Trophoblast cell (in vitro differentiated cells and primary cell): Measurements from ENCODE around the gene NOD1.

Experiments used
- DNase-seq, 2 donors: peaks; one replicate each; pipeline ENCODE4 v3.0.0-alpha.2; 2016
- H2AFZ ChIP-seq: 2 replicates; pipeline ENCODE4 v1.6.1; 2013; ENCODE audit warnings: low read length, moderate library complexity, mild to moderate bottlenecking; ENCODE audit not compliant: insufficient read depth, poor library complexity
- H2AK5ac ChIP-seq: 2 replicates; pipeline ENCODE4 v1.6.1; 2013; ENCODE audit warnings: mild to moderate bottlenecking, low read length
- H2BK120ac ChIP-seq: 2 replicates; pipeline ENCODE4 v1.6.1; 2013; ENCODE audit warnings: low read length, mild to moderate bottlenecking, moderate library complexity; ENCODE audit not compliant: insufficient read depth, poor library complexity
- H2BK12ac ChIP-seq: 2 replicates; pipeline ENCODE4 v1.6.1; 2013; ENCODE audit warnings: mild to moderate bottlenecking, low read length, moderate library complexity
- H2BK5ac ChIP-seq: 2 replicates; pipeline ENCODE4 v1.6.1; 2013; ENCODE audit warnings: low read length, low read depth, moderate library complexity, mild to moderate bottlenecking; ENCODE audit not compliant: poor library complexity
- H3K14ac ChIP-seq: 2 replicates; pipeline ENCODE4 v1.6.1; 2013; ENCODE audit warnings: mild to moderate bottlenecking, low read length
- H3K18ac ChIP-seq: 2 replicates; pipeline ENCODE4 v1.6.1; 2013; ENCODE audit warnings: mild to moderate bottlenecking, low read length
- H3K23ac ChIP-seq: 2 replicates; pipeline ENCODE4 v1.6.1; 2013; ENCODE audit warnings: low read length
- H3K27ac ChIP-seq: 2 replicates; pipeline ENCODE4 v1.5.1; 2013; ENCODE audit warnings: low read depth, mild to moderate bottlenecking, inconsistent platforms, low read length, moderate library complexity
- H3K27me3 ChIP-seq: 2 replicates; pipeline ENCODE4 v1.6.1; 2013; ENCODE audit warnings: inconsistent platforms, mild to moderate bottlenecking, low read length, moderate library complexity; ENCODE audit not compliant: insufficient read depth
- H3K36me3 ChIP-seq, 2 experiments: 1 replicate in 1 of 2; 2 replicates in 1 of 2; pipeline ENCODE4 v1.6.1; 2013; ENCODE audit warnings: low read length in 2 of 2, mild to moderate bottlenecking in 2 of 2, moderate library complexity in 1 of 2; ENCODE audit not compliant: insufficient read depth in 2 of 2, control insufficient read depth in 1 of 2
- H3K4ac ChIP-seq: 2 replicates; pipeline ENCODE4 v1.6.1; 2013; ENCODE audit warnings: low read depth, mild to moderate bottlenecking, low read length, moderate library complexity
- H3K4me1 ChIP-seq, 2 experiments: 1 replicate in 1 of 2; 2 replicates in 1 of 2; pipeline ENCODE4 v1.6.1; 2013; ENCODE audit warnings: low read length in 2 of 2, mild to moderate bottlenecking in 2 of 2, moderate library complexity in 1 of 2; ENCODE audit not compliant: insufficient read depth in 2 of 2, control insufficient read depth in 1 of 2
- H3K4me2 ChIP-seq: 2 replicates; pipeline ENCODE4 v1.6.1; 2013; ENCODE audit warnings: inconsistent platforms, mild to moderate bottlenecking, low read length, moderate library complexity
- H3K4me3 ChIP-seq: 2 replicates; pipeline ENCODE4 v1.5.1; 2013; ENCODE audit warnings: mild to moderate bottlenecking, low read depth, low read length, inconsistent platforms
- H3K79me1 ChIP-seq: one replicate; pipeline ENCODE4 v1.6.1; 2013; ENCODE audit warnings: low read length
- H3K79me2 ChIP-seq: 2 replicates; pipeline ENCODE4 v1.6.1; 2013; ENCODE audit warnings: low read length, mild to moderate bottlenecking; ENCODE audit not compliant: control insufficient read depth, insufficient read depth, poor library complexity
- H3K9ac ChIP-seq: 2 replicates; pipeline ENCODE4 v1.6.1; 2013; ENCODE audit warnings: mild to moderate bottlenecking, low read length
- H3K9me3 ChIP-seq: 2 replicates; pipeline ENCODE4 v1.6.1; 2013; ENCODE audit warnings: low read depth, mild to moderate bottlenecking, control low read depth, inconsistent platforms, low read length; ENCODE audit not compliant: insufficient read depth
- H4K12ac ChIP-seq: 2 replicates; pipeline ENCODE4 v1.6.1; 2013; ENCODE audit warnings: low read depth, mild to moderate bottlenecking, low read length, moderate library complexity
- H4K8ac ChIP-seq: 2 replicates; pipeline ENCODE4 v1.6.1; 2013; ENCODE audit warnings: low read depth, mild to moderate bottlenecking, low read length, moderate library complexity
- H4K91ac ChIP-seq: one replicate; pipeline ENCODE4 v1.6.1; 2013; ENCODE audit warnings: low read depth, mild to moderate bottlenecking, low read length, moderate library complexity
- WGBS: extraction: QIAGEN DNeasy Blood & Tissue Kit; methylation state at CpG from one replicate; pipeline ENCODE4 v1.1.7; 2013; ENCODE audit warnings: missing lambda C conversion rate; ENCODE audit not compliant: insufficient read length, insufficient coverage; ENCODE audit errors: extremely low coverage; 5-methylcytosine and 5-hydroxymethylcytosine counted together

Gene NOD1

DNA sequence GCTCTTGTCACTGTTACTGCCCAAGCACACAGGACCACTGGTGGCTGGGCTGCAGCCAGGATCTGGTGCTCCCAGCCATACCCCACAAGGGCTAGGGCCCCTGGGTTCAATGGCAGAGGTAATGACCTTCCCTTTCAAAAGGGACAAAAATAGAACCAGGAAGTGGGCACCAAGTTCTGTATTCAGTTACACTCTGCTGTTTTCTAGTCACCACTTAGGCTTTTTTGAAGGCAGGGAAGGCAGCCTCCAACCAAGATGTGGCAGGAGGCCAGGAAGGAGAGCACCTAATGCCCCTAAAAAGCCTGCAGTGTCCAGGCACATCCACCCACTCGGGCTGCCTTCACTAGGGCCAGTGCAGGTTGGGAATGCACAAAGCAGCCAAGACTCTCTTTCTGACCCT lies 47.8 kb downstream of the NOD1 start:
- Histone ChIP-seq H2BK120ac (no peak overlapping the region), H3K4me3 (no peak overlapping the region), H3K18ac (no peak overlapping the region), H4K8ac (no peak overlapping the region), H3K4me1 (peaks cover 3 to 4% of the 10 kb centered on the region in 2 experiments), H2AFZ (no peak overlapping the region), H3K4me2 (no peak overlapping the region), H3K14ac (no peak overlapping the region), H3K4ac (no peak overlapping the region), H3K79me2 (no peaks in the 10 kb centered on the region), H2BK5ac (no peak overlapping the region), H2AK5ac (no peak overlapping the region), H4K91ac (no peak overlapping the region), H4K12ac (no peak overlapping the region), H3K9ac (no peak overlapping the region), H3K79me1 (no peaks in the 10 kb centered on the region), H3K27ac (no peak overlapping the region), H2BK12ac (no peak overlapping the region), H3K23ac (no peak overlapping the region), H3K36me3 (peaks cover 13 to 19% of the 10 kb centered on the region in 2 experiments), H3K9me3 (no peaks in the 10 kb centered on the region), H3K27me3 (no peaks in the 10 kb centered on the region)
- no peak for DNase-seq
- whole genome bisulfite sequencing: no CpG with 5 or more reads among the region's 1 CpG

GRCh38 chr7:30430276-30430675 lies 48.3 kb downstream of the NOD1 start:
- no peaks in the 10 kb centered on the region for H3K27me3 ChIP-seq
- WGBS: no CpG with 5 or more reads among the region's 7 CpGs
- H3K14ac ChIP-seq: no peak overlapping the region
- no peak overlapping the region for H4K91ac ChIP-seq
- no peak overlapping the region for H2AK5ac ChIP-seq
- peaks cover 3 to 4% of the 10 kb centered on the region in 2 experiments for H3K4me1 ChIP-seq
- no peak overlapping the region for H3K23ac ChIP-seq
- no peak overlapping the region for H4K8ac ChIP-seq
- H3K4me2 ChIP-seq: no peak overlapping the region
- H2BK12ac ChIP-seq: no peak overlapping the region
- H3K36me3 ChIP-seq: peaks cover 12 to 21% of the 10 kb centered on the region in 2 experiments
- no peak overlapping the region for H3K4ac ChIP-seq
- H2AFZ ChIP-seq: no peak overlapping the region
- no peak overlapping the region for H2BK5ac ChIP-seq
- no peak for DNase-seq
- H4K12ac ChIP-seq: no peak overlapping the region
- no peak overlapping the region for H3K9ac ChIP-seq
- no peaks in the 10 kb centered on the region for H3K9me3 ChIP-seq
- H2BK120ac ChIP-seq: no peak overlapping the region
- H3K4me3 ChIP-seq: no peak overlapping the region
- no peaks in the 10 kb centered on the region for H3K79me1 ChIP-seq
- no peak overlapping the region for H3K18ac ChIP-seq
- no peak overlapping the region for H3K27ac ChIP-seq
- no peaks in the 10 kb centered on the region for H3K79me2 ChIP-seq

DNA sequence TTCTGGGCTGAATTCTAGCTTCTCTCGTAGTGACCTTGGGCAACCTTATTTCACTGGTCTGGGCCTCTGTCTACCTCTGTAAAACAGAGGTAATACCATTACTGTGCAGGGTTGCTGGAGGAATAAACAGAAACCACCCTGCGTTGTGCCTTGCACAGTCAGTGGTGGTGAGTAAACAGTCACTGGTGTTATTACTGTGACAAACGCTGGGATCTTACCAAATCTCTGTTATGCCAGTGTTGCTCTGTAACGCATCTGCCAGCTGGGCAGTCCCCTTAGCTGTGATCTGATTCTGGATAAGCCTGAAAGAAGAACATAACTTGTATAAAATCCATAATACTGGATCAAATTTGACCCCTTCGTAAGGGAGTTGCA lies 49.4 kb downstream of the NOD1 start:
- H3K9ac ChIP-seq: no peak overlapping the region
- no peak overlapping the region for H3K14ac ChIP-seq
- no peak overlapping the region for H3K18ac ChIP-seq
- H4K12ac ChIP-seq: no peak overlapping the region
- peak overlapping the region; percentile 25 for H3K23ac ChIP-seq
- H3K27ac ChIP-seq: no peak overlapping the region
- no peak overlapping the region for H2AFZ ChIP-seq
- no peak overlapping the region for H4K8ac ChIP-seq
- DNase-seq: peak in 1 of 2 donors; percentile 13
- peaks cover 16 to 23% of the 10 kb centered on the region in 2 experiments for H3K36me3 ChIP-seq
- no peaks in the 10 kb centered on the region for H3K27me3 ChIP-seq
- H2BK12ac ChIP-seq: no peak overlapping the region
- H3K79me2 ChIP-seq: no peaks in the 10 kb centered on the region
- no peak overlapping the region for H2BK5ac ChIP-seq
- no peaks in the 10 kb centered on the region for H3K79me1 ChIP-seq
- peaks cover 3 to 4% of the 10 kb centered on the region in 2 experiments for H3K4me1 ChIP-seq
- no peak overlapping the region for H2BK120ac ChIP-seq
- H4K91ac ChIP-seq: no peak overlapping the region
- no peak overlapping the region for H2AK5ac ChIP-seq
- no peaks in the 10 kb centered on the region for H3K9me3 ChIP-seq
- H3K4me2 ChIP-seq: no peak overlapping the region
- no peak overlapping the region for H3K4me3 ChIP-seq
- no peak overlapping the region for H3K4ac ChIP-seq
- no CpG with 5 or more reads among the region's 5 CpGs for WGBS

DNA sequence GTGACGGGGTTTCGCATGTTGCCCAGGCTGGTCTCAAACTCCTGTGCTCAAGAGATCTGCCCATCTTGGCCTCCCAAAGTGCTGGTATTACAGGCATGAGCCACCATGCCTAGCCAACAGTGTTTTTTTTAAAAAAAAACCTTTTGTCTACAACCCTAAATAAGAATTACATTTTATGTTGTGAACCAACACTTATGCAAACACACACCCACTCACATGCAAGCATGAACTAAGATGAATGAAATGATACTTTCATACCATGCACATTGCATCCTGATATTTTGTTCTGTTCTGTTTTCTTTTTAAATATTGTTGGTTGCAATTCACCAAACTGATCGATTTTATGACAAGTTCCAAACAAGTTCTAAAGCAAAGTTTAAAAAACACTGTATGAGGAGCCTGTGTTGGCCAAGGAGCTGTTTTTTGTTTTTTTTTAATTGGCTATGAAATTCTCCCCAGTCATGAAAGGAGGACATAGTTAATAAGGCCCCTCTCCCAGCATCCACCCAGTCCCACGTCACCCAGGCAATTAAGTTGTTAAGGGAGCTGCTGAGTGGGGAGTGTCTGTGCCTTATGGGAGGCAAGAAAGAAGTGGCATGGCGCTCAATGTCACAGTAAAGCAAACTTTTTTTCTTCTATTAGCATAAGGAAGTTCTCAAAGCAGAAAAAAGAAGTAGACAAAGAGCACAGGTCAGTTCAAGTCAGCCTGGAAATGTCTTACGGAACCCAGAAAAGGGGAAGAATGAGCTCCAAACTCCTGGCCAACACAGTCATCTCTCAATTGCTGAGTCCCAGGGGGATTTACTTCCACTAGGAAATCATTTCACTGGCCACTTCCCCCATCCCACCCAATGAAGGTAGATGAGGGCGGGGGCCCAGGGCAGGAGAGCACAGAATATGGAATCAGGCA lies 50.1 kb downstream of the NOD1 start:
- no peak overlapping the region for H4K12ac ChIP-seq
- H3K9me3 ChIP-seq: peaks cover 1% of the 10 kb centered on the region
- no peak overlapping the region for H4K8ac ChIP-seq
- no peak overlapping the region for H3K9ac ChIP-seq
- H3K4me1 ChIP-seq: peaks cover 3 to 4% of the 10 kb centered on the region in 2 experiments
- H3K27ac ChIP-seq: no peak overlapping the region
- H2AK5ac ChIP-seq: no peak overlapping the region
- H3K79me1 ChIP-seq: no peaks in the 10 kb centered on the region
- peak in 1 of 2 donors; percentile 17 for DNase-seq
- H3K4me2 ChIP-seq: no peak overlapping the region
- no peaks in the 10 kb centered on the region for H3K27me3 ChIP-seq
- H4K91ac ChIP-seq: no peak overlapping the region
- H2BK5ac ChIP-seq: no peak overlapping the region
- no peak overlapping the region for H3K4me3 ChIP-seq
- no peak overlapping the region for H3K4ac ChIP-seq
- no peaks in the 10 kb centered on the region for H3K79me2 ChIP-seq
- no peak overlapping the region for H2BK120ac ChIP-seq
- no peak overlapping the region for H2AFZ ChIP-seq
- no peak overlapping the region for H3K23ac ChIP-seq
- H3K18ac ChIP-seq: no peak overlapping the region
- peaks cover 19 to 25% of the 10 kb centered on the region in 2 experiments for H3K36me3 ChIP-seq
- no peak overlapping the region for H2BK12ac ChIP-seq
- H3K14ac ChIP-seq: no peak overlapping the region
- no CpG with 5 or more reads among the region's 7 CpGs for WGBS
